ENCODE measurements around the gene TREML4.

Gene TREML4

DNA sequence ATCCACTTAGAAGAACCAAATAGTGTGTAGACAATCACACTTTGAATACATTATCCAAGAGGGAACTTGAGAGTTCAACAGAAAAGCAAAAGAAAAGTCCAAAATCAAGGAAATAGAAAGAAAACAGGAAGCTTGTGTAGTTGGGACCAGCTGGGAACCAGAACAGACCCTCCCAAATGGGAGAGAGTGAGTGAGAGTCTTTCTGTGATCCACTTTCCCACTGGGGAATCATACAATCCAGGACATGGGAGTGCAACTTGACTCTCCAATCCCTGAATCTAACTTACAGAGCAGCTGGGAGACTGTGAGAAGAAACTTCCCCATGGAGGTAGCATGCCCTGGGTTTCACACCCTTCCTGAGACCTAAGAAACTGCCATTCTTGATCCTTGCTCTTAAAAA is 27.0 kb downstream of the TREML4 start:
- no peak overlapping the region for H3K4me3 ChIP-seq (replicated peaks; ENCODE audit: insufficient read depth, low read length)
- DNase-seq (ENCODE audit: low read depth in 1 of 2, low spot score in 1 of 2), result no peak
- TF ChIP-seq GABPA (IDR thresholded peaks at IDR 0.05; ENCODE audit: low read depth) (no peak), POLR2AphosphoS5 (IDR thresholded peaks at IDR 0.05; ENCODE audit: low read depth) (no peak), SPI1 (IDR thresholded peaks at IDR 0.05; ENCODE audit: borderline replicate concordance, low read depth) (no peak)
- TF ChIP-seq, protein P1, sequence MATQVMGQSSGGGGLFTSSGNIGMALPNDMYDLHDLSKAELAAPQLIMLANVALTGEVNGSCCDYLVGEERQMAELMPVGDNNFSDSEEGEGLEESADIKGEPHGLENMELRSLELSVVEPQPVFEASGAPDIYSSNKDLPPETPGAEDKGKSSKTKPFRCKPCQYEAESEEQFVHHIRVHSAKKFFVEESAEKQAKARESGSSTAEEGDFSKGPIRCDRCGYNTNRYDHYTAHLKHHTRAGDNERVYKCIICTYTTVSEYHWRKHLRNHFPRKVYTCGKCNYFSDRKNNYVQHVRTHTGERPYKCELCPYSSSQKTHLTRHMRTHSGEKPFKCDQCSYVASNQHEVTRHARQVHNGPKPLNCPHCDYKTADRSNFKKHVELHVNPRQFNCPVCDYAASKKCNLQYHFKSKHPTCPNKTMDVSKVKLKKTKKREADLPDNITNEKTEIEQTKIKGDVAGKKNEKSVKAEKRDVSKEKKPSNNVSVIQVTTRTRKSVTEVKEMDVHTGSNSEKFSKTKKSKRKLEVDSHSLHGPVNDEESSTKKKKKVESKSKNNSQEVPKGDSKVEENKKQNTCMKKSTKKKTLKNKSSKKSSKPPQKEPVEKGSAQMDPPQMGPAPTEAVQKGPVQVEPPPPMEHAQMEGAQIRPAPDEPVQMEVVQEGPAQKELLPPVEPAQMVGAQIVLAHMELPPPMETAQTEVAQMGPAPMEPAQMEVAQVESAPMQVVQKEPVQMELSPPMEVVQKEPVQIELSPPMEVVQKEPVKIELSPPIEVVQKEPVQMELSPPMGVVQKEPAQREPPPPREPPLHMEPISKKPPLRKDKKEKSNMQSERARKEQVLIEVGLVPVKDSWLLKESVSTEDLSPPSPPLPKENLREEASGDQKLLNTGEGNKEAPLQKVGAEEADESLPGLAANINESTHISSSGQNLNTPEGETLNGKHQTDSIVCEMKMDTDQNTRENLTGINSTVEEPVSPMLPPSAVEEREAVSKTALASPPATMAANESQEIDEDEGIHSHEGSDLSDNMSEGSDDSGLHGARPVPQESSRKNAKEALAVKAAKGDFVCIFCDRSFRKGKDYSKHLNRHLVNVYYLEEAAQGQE (IDR thresholded peaks at IDR 0.05; ENCODE audit: insufficient replicate concordance, low read depth), result no peak
- TF ChIP-seq, protein P2, sequence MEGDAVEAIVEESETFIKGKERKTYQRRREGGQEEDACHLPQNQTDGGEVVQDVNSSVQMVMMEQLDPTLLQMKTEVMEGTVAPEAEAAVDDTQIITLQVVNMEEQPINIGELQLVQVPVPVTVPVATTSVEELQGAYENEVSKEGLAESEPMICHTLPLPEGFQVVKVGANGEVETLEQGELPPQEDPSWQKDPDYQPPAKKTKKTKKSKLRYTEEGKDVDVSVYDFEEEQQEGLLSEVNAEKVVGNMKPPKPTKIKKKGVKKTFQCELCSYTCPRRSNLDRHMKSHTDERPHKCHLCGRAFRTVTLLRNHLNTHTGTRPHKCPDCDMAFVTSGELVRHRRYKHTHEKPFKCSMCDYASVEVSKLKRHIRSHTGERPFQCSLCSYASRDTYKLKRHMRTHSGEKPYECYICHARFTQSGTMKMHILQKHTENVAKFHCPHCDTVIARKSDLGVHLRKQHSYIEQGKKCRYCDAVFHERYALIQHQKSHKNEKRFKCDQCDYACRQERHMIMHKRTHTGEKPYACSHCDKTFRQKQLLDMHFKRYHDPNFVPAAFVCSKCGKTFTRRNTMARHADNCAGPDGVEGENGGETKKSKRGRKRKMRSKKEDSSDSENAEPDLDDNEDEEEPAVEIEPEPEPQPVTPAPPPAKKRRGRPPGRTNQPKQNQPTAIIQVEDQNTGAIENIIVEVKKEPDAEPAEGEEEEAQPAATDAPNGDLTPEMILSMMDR (IDR thresholded peaks at IDR 0.05; ENCODE audit: insufficient read depth, low read length), result no peak
- no peaks in the 10 kb centered on the region for H3K27me3 ChIP-seq (ENCODE audit: insufficient read depth, poor library complexity, severe bottlenecking)
- H3K27ac ChIP-seq (replicated peaks), result no peak overlapping the region

DNA sequence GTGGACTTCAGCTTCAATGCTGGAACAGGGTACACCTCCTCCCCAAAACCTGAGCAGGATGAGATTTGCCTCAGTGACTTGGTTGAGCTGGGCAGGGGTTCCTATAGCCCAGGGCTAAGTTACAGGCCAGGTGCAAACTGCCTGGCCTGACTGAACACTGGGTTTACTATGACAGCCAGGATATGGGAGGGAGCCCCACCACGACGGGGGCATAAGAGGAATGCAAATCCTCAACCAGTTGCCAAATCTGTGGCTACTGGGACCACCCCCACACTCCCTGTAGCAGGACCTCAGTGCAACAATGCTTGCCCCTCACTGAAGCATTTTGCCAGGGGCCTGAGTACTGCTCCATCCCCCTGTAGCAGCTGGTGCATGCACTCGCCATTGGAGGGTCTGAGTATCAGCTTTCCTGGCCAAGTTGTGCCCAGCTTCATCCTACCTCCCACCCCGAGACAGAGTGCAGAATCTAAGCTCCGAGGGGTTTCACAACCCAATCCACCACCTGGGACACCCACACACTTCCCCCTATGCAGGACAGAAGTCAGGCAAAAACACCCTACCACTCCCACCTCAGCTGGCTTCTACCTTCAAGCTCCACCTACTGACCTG is 27.6 kb downstream of the TREML4 start:
- Histone ChIP-seq H3K27me3 (ENCODE audit: insufficient read depth, poor library complexity, severe bottlenecking) (no peaks in the 10 kb centered on the region), H3K4me3 (replicated peaks; ENCODE audit: insufficient read depth, low read length) (no peak overlapping the region), H3K27ac (replicated peaks) (no peak overlapping the region)
- no peak for DNase-seq (ENCODE audit: low read depth in 1 of 2, low spot score in 1 of 2)
- TF ChIP-seq, protein P1 (IDR thresholded peaks at IDR 0.05; ENCODE audit: insufficient replicate concordance, low read depth), result no peak
- TF ChIP-seq POLR2AphosphoS5 (IDR thresholded peaks at IDR 0.05; ENCODE audit: low read depth) (no peak), SPI1 (IDR thresholded peaks at IDR 0.05; ENCODE audit: borderline replicate concordance, low read depth) (no peak), GABPA (IDR thresholded peaks at IDR 0.05; ENCODE audit: low read depth) (no peak)
- TF ChIP-seq, protein P2 (IDR thresholded peaks at IDR 0.05; ENCODE audit: insufficient read depth, low read length), result no peak

DNA sequence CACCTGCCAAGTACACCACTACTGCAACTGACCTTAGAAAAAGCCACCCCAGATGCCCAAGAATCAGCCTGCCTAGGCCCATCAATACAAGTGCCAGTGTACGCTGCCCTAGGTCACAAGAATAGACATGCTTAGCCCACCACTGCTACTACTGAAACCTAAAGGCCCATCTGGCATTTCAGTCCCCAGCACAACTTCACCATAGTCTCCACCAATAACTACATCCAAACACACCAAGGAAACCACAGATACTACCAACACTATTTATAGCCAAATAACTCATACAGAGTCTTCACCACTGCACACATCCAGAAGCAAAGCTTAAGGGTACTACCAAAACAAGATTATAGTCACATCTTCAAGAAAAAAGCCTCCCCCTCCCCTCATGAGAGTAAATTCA is 28.2 kb downstream of the TREML4 start:
- H3K27me3 ChIP-seq (ENCODE audit: insufficient read depth, poor library complexity, severe bottlenecking), result no peaks in the 10 kb centered on the region
- TF ChIP-seq POLR2AphosphoS5 (IDR thresholded peaks at IDR 0.05; ENCODE audit: low read depth) (no peak), SPI1 (IDR thresholded peaks at IDR 0.05; ENCODE audit: borderline replicate concordance, low read depth) (no peak), GABPA (IDR thresholded peaks at IDR 0.05; ENCODE audit: low read depth) (no peak)
- TF ChIP-seq, protein P2 (IDR thresholded peaks at IDR 0.05; ENCODE audit: insufficient read depth, low read length), result no peak
- TF ChIP-seq, protein P1 (IDR thresholded peaks at IDR 0.05; ENCODE audit: insufficient replicate concordance, low read depth), result no peak
- no peak overlapping the region for H3K4me3 ChIP-seq (replicated peaks; ENCODE audit: insufficient read depth, low read length)
- H3K27ac ChIP-seq (replicated peaks), result no peak overlapping the region
- DNase-seq (ENCODE audit: low read depth in 1 of 2, low spot score in 1 of 2), result no peak

All from HL-60 (cell line).